GM21381 (cell line): ENCODE results near the gene PSMB2.

Experiments used
- ATAC-seq: cut with Tn5 transposase; IDR thresholded peaks from one replicate; pipeline ENCODE4 v1.9.1; 2021; ENCODE audit warnings: mild to moderate bottlenecking, moderate library complexity; ENCODE audit not compliant: unreplicated experiment

The PSMB2 gene

DNA sequence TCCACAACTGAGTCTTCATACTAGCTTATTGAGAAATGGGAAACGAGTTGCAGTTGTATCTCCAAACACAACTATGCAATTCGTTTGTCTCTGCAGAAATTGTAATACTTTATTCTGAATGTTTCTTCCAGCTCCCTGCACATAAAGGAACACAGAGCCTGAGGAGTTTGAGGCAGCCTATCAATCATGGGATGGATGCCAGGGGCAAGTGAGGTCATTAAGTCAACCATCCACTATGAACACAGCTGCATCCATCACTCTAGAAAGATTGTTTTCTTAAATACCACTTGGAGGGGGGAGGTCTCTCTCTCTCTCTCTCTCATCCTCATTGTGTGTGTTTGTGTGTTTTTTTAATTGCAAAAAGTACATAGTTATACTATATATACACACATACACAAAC is 2.9 kb upstream of the PSMB2 start:
- no peak for ATAC-seq

DNA sequence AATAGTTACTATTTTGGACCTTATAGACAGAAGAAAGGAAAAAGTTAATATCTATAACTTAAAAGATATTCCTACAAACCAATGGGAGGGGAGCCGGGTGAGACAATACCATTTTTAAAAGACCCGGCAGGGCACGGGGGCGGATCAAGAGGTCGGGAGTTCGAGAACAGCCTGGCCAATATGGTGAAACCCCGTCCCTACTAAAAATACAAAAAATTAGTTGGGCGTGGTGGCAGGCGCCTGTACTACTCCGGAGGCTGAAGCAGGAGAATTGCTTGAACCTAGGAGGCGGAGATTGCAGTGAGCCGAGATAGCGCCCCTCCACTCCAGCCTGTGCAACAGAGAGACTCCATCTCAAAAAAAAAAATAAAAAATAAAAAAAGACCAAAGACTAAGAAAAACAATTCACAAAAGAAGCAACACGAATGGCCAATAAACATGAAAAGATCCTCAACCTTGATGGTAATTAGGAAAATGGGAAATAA is 1.2 kb upstream of the PSMB2 start:
- ATAC-seq: no peak

DNA sequence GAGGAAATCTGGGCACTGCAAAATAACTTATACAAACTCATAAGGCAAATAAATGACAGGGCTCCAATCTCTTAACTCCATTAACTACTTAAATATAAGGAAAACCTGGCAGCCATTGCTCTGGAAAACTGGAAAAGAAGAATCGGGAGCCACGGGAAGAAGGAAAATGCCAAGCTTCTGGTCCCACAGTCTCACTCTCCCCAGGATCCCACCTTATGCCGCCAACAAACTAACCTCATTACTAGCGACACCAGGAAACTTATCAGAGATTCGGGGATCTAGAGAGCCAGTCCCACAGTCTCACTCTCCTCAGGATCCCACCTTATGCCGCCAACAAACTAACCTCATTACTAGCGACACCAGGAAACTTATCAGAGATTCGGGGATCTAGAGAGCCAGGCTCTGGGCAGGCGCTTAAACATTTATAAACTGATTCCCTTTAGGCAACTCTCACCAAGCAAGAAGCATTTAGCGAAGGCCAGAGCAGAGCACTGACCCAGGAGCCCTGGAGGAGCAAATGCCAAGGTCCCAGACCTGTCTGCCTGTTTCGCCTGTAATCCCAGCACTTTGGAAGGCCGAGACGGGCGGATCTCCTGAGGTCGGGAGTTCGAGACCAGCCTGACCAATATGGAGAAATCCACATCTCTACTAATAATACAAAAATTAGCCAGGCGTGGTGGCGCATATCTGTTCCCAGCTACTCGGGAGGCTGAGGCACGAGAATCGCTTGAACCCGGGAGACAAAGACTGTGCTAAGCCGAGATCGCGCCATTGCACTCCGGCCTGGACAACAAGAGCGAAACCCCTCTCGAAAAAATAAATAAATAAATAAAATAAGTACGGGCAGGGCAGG is 720 bp downstream of the PSMB2 start:
- no peak for ATAC-seq

DNA sequence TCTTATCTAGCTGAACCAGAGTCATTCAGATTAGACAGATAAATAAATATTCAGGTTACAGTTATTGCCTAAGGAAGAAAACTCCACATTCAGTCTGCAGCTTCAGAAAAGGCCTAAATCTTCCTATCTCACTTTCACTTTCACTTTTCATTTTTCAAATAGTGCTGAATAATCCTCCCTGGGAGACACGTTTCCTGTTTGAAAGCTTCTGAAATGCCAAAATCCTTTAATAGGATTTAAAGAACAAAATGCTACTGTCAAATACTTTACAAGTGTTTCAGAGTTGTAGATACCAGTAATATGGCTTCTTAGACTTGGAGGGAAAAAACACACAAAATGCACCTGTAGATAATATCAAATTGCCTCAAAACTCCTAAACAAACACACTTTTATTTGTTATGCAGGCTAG is 3.9 kb downstream of the PSMB2 start:
- no peak for ATAC-seq

DNA sequence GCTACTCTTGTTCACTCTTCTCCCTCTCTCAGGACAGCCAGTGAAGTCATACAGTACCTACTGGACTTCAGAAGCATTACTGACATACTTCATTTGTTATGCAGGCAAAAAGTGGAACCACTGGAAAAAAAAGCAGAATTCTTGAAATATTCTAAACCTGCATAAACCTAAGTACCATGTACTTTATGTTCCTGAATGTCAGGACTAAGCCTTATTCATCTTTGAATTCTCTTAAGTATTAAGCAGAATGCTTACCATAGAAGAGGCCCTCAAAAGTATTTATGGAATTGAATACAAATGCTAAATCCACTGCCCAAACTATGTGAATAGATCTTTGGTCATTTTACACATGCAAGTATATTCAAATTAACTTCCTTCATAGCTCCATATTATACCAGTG is 7.8 kb downstream of the PSMB2 start:
- no peak for ATAC-seq

DNA sequence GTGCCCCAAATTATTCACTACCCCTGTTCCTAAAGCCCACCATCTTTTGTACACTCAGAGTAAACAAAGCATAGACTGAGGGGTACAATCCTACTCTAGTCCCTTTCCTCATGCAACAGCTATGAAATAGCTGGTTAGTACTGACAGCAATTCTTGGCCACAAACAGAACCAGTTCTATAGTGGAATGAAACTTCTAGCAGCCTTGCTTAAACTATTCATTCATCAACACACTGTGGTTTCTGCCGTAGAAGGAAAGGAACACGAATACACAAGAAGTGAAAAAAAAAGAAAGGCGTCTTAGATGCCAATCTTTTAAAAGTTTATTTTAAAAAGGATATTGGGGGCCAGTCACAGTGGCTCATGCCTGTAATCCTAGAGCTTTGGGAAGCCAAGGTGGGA is 9.9 kb downstream of the PSMB2 start:
- ATAC-seq: no peak

DNA sequence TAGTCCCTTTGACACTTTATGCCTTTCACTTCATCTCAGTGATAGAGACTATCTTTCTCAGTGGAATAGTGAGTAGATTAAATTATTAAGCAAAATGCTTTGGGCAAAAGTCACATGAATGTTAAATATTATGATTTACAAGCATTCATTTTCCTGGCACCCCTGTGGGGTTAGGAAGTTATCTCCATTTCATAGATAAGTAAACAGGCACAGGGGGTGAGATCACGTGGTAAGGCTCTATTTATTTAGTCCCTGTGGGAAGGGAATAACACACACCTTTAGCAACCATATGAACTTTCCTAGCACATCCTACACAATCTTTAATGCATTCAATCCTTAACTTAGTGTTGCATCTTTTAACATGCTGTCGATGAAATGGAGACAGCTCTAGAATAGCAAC is 12.3 kb downstream of the PSMB2 start:
- ATAC-seq: no peak

DNA sequence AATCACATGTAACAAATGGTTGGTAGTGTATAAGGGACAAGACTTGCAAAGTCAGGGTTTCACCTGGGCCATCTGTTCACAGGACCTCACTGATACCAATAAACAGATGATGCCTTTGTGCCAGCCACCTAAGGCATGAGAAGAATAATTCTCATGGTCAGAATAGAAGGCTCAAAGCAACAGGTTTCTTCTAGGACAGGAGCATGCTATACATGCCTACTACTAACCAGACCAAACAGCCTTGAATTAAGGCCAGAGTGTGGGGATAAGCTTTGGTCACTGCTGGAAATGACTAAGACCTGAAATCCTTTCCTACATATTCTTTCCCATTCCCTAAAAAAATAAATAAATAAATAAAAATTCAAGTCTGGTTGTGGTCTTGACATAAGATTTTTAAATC is 17.5 kb downstream of the PSMB2 start:
- no peak for ATAC-seq

DNA sequence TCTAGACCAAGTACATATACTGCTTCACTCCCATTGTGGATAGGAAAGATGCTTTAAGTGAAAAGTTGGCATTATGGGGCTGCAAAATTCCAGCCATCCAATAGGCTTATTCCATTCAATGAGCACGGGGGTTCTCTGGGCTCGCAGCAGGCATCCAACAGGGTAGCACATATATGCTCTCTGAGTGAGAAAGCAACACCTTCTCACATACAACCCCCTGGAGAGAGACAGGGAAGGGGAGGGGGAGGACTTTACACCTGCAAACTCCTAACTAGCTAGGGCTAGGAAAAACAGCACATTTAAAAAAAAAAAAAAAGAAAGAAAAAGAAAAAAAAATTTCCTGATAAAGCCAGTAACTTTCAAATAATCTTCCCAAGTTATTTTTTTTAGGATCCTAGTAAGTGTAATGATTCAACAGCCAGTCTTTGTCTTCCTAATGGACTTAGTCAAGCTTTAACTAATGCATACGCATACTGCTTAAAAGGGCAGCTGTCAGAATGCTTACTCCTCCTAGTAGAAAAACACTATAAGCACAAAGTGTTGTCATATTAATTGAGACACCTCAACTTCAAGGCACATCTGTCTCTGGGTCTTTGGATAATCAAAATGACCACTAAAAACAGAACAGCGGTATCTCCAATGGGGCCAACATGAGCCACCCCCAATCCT is 18.7 kb downstream of the PSMB2 start:
- no peak for ATAC-seq

DNA sequence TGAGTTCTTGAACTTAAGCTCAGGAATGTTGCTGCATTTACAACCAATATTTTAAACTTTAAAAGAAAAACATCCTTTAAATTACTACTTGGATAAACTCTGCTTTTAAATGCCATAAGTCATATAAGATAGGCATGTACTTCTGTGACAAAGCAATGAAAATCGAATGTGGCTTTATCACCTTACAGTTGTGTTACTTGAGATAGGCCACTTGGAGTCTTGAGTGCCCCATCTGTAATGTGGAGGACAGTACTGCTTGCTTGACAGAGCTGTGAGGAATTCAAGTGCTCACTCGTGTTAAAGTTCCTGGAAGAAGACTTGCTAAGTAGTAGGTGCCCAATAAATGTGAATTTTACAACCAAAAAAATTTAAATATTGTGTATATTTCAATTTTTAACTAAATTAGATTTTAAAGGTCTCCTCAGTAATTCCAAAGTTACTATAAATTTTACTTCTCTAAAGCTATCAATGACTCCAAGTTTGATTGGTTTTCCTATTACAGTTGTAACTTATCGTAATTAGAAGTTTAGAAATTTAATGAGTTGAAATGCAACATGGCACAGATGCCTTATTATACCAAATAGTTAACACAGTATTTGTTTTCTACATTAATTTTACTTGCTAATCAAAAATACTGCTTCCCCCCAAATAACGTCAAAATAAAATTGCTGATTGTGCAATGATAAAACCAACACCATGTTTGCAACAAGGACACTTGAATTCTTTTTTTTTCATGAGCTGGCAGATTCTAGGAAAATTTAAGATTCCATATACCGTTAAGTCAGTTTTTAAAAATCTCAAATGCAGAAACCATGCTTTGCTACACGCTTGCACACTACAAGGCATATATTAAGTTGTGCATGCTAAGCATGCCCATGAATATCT is 21.8 kb downstream of the PSMB2 start:
- ATAC-seq: no peak

DNA sequence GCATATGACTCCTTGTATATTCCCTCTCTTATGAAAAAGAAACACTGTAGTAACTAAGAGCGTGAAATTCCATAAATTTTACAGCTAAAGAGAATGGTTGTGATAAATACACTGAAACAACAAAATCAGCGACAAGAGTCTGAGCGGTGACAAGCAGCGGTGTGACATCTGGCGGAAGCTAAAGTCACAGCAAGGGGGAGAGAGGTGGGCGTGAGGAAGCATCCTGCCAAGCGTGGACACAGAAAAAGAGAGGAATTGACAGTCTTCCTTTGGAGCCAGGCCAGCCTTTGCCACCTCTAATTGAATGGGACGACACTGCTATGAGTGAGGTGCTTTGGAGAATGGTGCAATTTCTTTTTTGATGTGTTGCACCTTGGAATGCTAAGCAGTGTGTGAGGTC is 25.9 kb downstream of the PSMB2 start:
- no peak for ATAC-seq

DNA sequence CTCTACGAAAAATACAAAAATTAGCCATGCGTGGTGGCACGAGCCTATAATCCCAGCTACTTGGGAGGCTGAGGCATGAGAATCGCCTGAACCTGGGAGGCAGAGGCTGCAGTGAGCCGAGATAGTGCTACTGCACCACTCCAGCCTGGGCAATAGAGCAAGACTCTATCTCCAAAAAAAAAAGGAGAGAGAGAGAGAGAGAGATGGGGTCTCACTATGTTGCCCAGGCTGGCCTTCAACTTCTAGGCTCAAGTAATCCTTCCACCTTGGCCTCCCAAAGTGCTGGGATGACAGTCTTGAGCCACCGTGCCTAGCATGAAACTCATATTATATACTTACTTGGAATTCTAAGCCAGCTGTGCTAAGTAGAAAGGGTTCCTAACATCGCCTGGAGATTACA is 29.7 kb downstream of the PSMB2 start:
- ATAC-seq: no peak

DNA sequence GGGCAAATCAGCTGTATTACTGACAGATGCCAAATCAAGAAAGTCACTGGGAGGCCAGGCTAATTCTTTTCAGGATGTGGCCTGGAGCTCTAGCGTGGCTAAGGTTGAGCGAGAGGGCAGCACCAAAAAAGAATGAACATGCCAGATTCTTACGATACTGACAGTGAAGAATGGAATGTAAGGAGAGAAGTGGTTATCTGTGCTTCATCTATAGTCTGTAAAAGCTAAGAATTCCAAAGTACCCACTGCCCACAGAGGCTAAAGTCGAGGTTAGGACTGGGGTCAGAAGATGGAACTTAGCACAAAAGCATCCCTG is 35.5 kb downstream of the PSMB2 start:
- ATAC-seq: no peak

DNA sequence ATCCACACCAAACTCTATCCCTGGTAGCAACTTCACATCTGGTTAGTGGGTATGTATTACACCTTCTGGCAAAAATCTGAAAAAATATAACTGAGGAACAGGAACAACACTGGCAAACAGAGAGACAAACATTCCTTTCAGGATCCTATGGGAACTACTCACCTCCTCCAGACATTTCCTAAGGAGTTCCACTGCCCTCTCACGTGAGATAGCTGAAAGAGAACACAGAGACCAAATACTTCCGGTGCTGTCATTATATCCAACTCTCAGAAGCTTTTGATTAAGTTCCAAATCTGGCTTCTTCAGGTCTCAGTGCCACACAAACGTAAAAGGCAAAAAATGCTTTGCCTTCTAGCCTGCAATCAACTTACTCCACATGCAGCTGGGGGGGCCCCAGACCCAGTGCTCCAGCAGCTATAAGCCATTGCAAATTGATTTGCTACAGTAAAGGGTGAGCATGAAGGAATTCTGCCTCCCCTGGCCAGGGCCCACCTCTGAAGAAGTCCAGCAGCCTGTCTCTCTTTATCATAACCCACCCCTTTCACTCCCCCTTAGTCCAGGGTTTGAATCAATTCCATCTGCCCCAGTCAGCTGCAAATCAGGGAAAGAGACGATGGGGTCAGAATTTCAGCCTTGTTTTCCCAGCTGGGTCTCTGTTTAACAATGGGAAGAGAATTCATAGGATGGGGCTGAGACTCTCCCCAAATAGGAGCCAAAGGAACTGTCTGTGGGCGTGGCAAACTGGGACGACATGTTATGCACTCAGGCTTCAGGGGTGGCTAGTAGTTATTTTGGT is 36.1 kb downstream of the PSMB2 start:
- no peak for ATAC-seq

DNA sequence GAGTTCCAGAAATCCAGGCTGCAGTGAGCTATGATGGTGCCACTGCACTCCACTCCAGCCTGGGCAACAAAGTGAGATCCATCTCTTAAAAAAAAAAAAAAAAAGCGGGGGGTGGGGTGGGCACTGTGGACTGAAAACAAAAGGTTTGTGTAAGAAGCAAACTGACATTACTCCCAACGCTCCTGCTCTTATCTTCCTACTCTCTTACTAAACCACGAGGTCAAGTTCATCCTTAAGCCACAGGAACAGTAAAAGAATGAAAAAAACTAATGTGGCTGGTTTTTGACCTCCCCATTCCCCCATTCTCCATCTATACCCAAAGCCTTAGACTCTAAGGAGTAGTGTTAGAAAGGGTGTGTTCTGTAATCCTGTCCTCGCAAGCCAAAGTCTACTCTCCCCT is 37.4 kb downstream of the PSMB2 start:
- ATAC-seq: no peak

DNA sequence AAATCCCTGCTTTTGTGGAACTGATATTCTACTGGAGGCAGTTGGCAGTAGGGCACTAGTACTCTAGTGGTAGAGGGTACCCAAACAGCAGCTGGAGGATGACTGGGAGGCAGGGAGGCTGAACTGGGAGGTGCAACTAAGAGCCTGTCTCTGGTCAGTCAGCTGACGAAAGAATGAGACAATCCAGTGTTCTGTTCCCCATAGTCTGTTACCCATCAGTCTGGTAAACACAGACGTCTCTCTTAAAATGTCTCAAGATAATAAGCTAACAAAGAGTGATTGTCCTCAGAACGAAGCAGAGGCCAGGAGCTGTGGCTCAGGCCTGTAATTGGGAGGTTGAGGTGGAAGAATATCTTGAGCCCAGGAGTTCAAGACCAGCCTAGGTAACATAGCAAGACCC is 37.9 kb downstream of the PSMB2 start:
- ATAC-seq: no peak

DNA sequence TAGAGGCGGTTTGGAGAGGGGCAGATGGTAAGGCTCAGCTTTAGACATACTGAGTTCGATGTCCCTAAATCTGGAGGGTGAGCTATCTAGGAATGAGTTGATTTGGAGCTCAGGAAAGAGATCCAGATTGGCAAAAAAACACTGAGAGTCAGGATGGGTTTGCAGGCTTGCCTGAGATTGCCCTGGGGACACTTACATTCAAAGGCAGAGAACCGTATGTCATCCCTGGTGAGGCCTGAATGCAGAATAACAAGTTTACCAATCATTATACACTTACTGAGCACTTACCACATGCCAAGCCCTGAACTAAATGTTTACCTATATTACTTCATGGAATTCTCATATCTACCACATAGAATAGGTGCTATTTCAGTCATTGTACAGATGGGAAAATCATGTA is 40.7 kb downstream of the PSMB2 start:
- ATAC-seq: no peak

DNA sequence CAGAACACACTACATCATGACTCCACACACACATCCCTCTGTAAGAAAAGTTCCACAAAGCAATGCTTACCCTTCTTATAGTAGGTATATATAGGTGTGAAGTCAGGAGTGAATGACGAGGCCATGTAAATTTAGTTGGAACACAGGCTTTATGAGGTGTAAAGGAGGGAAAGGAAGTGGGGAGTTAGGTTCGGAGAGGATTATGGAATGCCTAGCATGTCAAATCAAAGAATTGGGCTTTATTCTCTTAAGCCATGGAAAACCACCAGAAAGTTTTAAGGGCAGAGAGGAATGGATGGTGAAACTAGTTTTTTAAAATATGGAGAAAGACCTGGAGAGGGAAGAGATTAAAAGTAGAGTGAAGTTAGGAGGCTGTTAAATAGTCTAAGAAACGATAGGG is 41.9 kb downstream of the PSMB2 start:
- ATAC-seq: no peak

DNA sequence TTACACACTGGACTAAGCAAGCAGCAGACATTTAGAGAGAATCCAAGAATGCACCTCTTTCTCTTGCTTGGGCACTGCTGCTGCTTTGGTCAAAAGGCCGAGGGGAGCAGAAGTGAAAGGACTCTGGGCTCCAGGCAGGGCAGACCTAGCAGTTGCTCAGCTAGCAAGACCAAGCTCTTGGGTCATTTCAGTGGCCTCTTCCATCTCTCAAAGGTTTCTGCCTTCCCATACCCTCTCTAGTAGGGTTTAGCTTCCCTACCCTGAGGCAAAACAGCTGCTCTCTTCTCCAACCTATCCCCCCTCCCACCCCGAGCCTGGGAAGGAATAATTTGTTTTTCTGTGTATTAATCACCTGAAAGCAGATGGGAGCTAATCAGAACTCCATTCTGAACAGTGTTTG is 42.4 kb downstream of the PSMB2 start:
- no peak for ATAC-seq

DNA sequence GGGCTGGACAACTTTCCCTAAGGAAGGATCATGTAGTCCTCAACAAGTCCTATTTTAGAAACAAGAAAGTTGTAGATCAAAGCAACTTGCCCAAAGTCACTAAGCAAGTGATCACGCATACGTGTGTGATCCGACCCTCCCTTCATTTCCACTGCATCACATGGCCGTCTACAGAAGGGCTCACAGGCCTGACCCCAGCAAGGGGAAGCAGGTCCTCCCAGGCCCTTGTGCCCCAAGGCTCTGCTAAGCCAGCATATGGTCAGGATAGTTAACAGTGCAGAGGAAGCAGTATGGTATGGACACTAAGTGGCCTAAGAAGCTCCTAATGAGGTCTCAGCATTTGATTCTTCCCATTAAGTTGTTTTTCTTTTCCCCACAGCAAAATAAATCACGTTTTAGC is 43.5 kb downstream of the PSMB2 start:
- ATAC-seq: no peak

DNA sequence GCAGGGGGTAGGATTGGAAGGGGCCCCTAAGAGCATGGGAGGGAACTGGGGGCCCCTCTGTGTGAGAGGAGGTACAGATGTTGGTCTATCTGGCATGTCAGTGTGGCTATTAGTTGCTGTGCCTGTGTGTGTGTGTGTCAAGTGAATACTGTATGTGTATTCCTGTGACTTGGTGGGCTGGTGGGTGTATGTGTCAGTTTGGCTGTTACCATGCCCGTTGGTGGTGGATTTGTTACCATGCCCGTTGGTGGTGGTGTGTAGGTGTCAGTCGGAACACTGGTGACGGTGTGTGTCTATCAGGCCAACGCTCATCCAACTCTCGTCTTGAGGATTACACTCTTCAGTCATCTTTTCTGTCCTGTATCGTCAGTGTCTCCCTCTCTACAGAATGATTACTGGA is 45.6 kb downstream of the PSMB2 start:
- ATAC-seq: no peak
